AML-193 (cell line): ENCODE results near the gene CTSA.
"Not testable (repeated sequence)": the region's sequence is repeated elsewhere in the genome, so short reads cannot be mapped to it uniquely, and the experiment has no call there.

Experiments
- DNase-seq, 2 experiments: peaks; one replicate each; lab custom pipeline; 2025; lab: John Stamatoyannopoulos, UW

Gene CTSA

GRCh38 chr20:45866454-45866853 is 24.7 kb upstream of the CTSA start:
- DNase-seq, result no peak

GRCh38 chr20:45867136-45867818 is 23.9 kb upstream of the CTSA start:
- DNase-seq, result no peak

GRCh38 chr20:45867819-45868176 is 23.3 kb upstream of the CTSA start:
- no peak for DNase-seq

DNA sequence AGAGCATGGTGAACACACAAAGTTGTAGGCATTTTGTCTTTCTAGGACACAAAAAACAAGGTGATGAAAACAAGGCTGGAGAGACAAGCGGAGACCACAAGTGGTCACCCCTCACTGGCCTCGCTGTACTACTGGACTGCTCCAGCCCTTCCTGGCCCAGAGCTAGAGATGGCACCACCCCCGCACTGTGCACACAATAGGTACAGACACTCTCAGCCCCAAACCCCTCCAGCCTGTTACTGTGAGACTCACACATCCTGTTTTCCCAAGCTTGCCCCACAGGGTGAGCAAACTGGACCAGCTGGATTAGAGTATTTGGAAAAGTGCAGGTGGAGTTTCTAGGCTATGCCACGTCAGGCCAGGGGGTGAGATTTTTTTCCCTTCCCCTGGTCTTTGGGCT is 18.5 kb upstream of the CTSA start:
- no peak for DNase-seq

DNA sequence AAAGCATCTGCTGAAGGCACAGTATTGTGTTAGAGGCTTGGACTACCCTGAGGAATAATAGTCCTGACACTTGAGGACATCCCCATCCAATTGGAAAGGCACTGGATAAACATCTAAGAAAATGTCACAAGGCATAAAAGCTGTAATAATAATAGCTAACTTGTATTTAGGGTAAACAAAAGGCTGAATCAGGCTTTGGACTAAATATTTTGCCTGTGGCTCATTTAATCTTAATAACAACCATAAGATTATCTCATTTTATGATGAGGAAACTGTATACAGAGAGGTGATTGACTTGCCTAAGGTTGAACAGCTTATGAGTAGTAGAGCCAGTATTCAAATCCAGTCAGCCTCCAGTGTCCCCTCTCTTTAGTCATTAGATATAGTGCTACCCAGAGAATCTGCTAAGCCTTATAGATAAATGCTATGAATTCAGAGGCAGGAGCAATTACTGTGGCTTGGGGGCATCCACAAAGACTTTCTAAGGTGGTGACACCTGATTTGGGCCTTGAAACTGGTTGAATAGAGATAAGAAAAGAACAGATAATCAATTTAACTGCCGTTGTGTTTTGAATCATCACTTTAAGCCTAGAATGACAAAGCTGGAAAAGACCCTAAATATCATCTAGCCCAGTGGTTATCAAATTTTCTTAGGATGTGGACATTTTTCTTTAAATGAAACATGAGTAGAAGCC is 17.6 kb upstream of the CTSA start:
- DNase-seq, result no peak

- DNase-seq, result not testable (repeated sequence)
These were observed 17.0 kb upstream of the CTSA start for GRCh38 chr20:45874104-45874481.

DNA sequence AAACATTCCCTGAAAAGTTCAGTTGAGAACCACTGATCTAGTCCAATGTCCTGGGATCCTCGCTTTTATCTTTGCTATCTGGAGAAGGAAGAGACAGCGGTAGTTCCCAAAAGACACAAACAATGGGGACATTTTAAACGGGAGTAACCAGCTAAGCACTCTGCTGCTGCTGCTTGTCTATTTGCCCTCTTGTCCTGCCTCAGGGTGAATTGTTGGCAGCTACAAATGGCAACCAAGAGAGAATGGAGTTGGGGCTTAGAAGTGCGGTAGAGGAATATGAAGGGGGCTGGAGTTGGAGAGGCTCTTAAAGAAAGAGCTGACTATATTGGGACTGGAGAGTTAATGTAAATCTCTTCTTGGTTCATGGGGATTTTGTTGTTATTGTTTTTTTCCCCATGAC is 16.6 kb upstream of the CTSA start:
- DNase-seq, result no peak

- no peak for DNase-seq
These were observed 12.9 kb upstream of the CTSA start for GRCh38 chr20:45878076-45878761.

- peak; percentile 93 to 95 for DNase-seq
These were observed 9.9 kb upstream of the CTSA start, which contains the start of gene ZSWIM1 for GRCh38 chr20:45880988-45881788. Gene ZSWIM1 (plus strand): TSS chr20:45881227. CDS start chr20:45882593, 1,366 bp downstream.

DNA sequence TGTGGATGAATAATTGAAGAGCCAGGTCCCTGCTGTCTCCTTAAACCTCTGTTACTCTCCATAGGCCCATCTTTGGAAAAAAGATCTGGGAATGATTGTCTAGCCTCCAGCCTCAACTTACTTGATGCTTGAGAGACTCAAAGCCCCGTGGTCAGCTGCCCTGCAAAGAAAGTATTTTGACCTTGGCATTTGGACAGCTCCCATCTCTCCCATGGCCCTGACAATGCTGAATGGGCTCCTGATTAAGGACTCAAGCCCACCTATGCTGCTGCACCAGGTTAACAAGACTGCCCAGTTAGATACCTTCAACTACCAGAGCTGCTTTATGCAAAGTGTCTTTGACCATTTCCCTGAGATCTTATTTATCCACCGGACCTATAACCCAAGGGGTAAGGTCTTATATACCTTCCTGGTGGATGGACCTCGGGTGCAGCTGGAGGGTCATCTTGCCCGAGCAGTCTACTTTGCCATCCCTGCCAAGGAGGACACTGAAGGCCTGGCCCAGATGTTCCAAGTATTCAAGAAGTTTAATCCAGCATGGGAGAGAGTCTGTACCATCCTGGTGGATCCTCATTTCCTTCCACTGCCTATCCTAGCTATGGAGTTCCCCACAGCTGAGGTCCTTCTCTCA is 8.6 kb upstream of the CTSA start:
- no peak for DNase-seq

- no peak for DNase-seq
These were observed 8.1 kb upstream of the CTSA start for GRCh38 chr20:45883100-45883469.

DNA sequence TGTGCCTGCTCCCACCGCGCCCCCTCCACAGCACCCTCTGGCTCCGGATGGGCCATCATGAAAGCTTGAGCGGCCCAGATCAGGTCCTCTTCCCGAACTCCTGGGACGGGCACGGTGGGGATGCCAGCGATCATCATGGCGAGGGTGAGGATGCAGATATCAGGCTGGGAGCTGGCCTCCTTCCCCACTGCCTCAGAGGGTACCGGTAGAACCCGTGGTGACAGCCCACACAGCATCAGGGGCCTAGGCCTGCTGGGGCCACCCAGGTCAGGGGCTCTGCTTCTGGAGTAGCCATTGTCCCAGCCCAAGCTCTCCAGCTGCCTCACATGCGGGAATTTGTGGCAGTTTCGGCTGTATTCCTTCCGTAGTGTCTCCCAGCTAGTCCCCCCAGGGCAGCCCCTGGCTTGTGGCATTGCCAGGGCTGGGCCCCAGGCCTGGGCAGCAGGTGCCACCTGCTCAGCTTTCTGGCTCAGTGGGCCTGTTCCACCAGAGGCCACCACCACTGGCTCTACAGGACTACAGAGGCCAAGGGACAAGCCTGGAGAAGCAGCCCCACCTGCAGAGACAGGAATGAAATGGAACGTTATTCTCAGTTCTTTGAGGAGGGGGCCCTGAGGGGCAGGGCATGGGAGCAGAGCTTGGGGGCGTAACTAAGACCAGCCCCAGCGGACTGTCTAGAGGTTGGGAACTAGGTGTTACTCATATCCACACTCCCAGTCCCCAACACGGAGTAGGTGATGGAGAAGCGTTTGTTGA is 4.4 kb upstream of the CTSA start:
- no peak for DNase-seq

DNA sequence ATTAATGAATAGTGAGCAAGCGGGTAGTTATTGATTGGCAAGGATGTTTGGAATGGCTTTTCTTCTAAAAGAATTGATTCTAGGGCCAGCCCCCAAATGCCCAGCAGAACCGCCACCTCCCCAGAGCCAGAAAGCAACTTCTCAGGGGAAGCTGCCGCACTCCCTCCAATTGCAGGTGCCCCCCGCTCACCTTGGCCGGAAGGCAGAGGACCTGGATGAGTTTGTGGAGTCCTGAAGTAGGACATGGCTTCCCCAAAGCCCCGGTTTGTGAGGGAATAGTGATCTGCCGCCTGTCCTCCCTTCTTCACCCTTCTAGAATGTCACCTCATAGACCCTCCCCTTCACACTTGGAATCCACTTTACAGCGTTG is 3.8 kb upstream of the CTSA start, which contains the start of gene SPATA25:
TSS of gene SPATA25 (minus strand) at position 277 of the 370 bp plus-strand sequence. CDS start at position 245, 32 bp downstream.
- DNase-seq, result no peak

DNA sequence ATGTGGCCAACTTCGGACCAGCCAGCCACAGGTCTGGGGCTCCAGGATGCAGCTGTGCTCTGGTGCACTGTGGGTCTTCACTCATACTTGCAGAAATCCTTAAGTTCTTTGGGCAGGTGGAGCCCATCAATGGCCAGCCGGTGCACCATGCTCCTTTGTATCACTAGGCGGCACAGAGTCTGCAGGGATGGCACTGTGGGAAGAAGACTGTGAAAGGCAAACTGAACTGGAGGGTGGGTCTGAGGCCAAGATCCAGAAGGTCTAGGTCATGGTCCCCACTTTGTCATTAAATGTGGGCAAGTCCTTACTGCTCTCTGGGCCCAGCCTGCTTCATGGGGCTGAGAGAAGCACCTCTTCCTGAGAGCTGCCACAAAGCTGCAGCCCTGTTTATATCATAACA is 2.5 kb upstream of the CTSA start:
- no peak for DNase-seq

- peak; percentile 47 to 48 for DNase-seq
These were observed 804 bp upstream of the CTSA start for GRCh38 chr20:45890077-45890984.

DNA sequence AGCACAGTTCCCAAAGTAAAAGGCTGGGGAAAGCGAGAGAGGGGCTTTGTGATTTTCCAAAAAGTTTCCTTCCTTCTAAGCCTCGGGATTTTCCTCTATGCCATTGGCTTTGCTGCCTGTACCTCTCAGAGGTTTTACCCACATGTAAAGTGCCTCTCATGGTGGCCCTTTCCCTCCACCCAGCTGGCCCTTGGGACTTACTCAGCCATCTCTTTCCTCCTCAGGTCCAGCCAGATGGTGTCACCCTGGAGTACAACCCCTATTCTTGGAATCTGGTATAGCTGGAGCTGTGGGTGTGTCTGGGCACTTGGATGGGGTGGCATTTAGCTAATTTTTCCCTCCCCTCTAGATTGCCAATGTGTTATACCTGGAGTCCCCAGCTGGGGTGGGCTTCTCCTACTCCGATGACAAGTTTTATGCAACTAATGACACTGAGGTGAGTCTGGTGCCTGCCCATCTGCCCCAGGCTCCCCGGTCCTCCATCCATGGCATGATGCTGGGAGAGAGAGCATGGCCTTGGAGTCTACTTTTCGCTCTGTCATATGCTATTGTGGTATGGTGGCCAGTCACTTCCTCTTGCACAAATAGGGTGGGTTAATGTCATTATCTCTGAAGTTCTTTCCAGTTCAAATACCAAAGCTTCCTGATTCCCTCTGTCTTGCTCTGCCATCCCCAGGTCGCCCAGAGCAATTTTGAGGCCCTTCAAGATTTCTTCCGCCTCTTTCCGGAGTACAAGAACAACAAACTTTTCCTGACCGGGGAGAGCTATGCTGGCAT is 1.1 kb downstream of the CTSA start:
- peak; percentile 58 for DNase-seq

DNA sequence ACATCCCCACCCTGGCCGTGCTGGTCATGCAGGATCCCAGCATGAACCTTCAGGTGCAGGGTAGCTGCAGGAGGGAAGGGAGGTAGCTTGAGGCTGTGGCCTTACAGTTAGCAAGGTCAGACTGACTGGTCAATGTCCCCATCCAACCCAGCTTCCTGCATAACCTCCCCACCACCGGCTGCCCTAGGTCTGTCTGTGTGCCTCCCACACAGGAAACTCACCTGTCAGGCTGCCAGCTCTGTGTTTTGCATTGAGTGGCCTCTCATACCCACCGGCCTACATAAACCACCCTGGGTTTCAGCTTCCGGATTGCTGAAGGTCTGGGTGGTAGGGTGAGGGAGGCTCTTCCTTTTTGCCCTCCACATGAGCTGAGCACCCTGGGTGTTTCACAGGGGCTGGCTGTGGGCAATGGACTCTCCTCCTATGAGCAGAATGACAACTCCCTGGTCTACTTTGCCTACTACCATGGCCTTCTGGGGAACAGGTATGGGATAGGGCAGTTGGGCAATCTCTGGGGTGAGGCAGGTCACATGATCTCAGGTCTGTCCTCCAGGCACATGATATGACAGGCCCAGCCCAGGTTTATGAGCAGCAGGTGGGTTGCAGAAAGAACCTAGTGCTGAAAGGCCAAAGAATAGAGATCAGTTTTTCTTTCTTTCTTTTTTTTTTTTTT is 1.8 kb downstream of the CTSA start:
- DNase-seq, result peak in 1 of 2 experiments; percentile 17

GRCh38 chr20:45893831-45894230 is 2.7 kb downstream of the CTSA start:
- DNase-seq, result no peak

DNA sequence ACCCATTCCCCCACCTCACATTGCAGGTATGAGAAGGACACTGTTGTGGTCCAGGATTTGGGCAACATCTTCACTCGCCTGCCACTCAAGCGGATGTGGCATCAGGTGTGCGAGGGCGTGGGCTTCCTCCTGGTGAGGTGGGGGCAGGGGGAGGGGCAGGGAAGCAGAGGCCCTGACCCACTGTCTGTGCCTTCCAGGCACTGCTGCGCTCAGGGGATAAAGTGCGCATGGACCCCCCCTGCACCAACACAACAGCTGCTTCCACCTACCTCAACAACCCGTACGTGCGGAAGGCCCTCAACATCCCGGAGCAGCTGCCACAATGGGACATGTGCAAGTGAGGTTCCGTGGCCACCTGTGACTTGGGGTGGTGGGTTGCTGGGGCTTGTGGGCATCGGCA is 3.7 kb downstream of the CTSA start:
- no peak for DNase-seq
